Dermis lymphatic vessel endothelial cell (primary cell): ENCODE measurements around the gene POM121L12. TPM values are rescaled to one million over a fixed set of nuclear protein-coding genes. Genes with fewer than 3 reads are reported as not detected.

Experiments used
- total RNA-seq: library from RNA; depleted of rRNA; stranded (reverse); fragments of >200 nt; gene quantifications from 2 replicates; pipeline ENCODE4 v1.2.1, GENCODE V29; 2014

Gene POM121L12
- not detected in 2 replicates for total RNA-seq

GRCh38 chr7:53035499-53036412 lies at the start of gene POM121L12:
POM121L12 (plus strand) TSS chr7:53035633; CDS start chr7:53035672, 39 bp downstream.

